HepG2 (cell line): ENCODE results near the gene UNC13D. TPM values are rescaled to one million over a fixed set of nuclear protein-coding genes. Genes with fewer than 3 reads are reported as not detected.

Experiments used
- DMAP1 ChIP-seq: IDR thresholded peaks from 2 replicates; pipeline ENCODE4 v1.6.1; 2016
- ERF ChIP-seq: IDR thresholded peaks from 2 replicates; pipeline ENCODE4 v1.6.1; 2018; ENCODE audit warnings: missing biosample characterization, missing genetic modification reagents
- GFI1 ChIP-seq: sonication (generic); formaldehyde crosslinking; IDR thresholded peaks from 2 replicates; pipeline ENCODE4 v1.5.0; 2020; ENCODE audit warnings: missing genetic modification reagents, mild to moderate bottlenecking, borderline replicate concordance
- HMG20B ChIP-seq: conservative IDR thresholded peaks from 2 replicates; pipeline ENCODE4 v1.6.1; 2016; ENCODE audit warnings: missing genetic modification reagents, missing compliant biosample characterization
- HNRNPL ChIP-seq: fragments of 200-400 bp; formaldehyde crosslinking; IDR thresholded peaks from 2 replicates; pipeline ENCODE4 v1.6.1; 2017; ENCODE audit warnings: mild to moderate bottlenecking, low read depth, low read length
- KLF16 ChIP-seq, 2 experiments: sonication (generic) in 1 of 2; formaldehyde crosslinking in 1 of 2; IDR thresholded peaks; 2 replicates each; pipeline versions ENCODE4 v1.6.1 to v1.8.0; 2016 to 2023; ENCODE audit warnings: missing genetic modification reagents in 2 of 2, missing compliant biosample characterization in 1 of 2
- MAFF ChIP-seq: IDR thresholded peaks from 2 replicates; pipeline ENCODE4 v1.6.1; 2011; ENCODE audit warnings: low read depth, low read length, improper control_type of control experiment
- MLLT10 ChIP-seq: sonication (generic); formaldehyde crosslinking; IDR thresholded peaks from 2 replicates; pipeline ENCODE4 v1.4.0; 2020; ENCODE audit warnings: missing genetic modification reagents
- MXI1 ChIP-seq: IDR thresholded peaks from 3 replicates; pipeline ENCODE4 v1.6.1; 2012; ENCODE audit warnings: low read depth, low read length, inconsistent platforms, borderline replicate concordance
- RBFOX2 ChIP-seq: fragments of 200-400 bp; formaldehyde crosslinking; IDR thresholded peaks from 2 replicates; pipeline ENCODE4 v1.6.1; 2017; ENCODE audit warnings: low read depth, mild to moderate bottlenecking, low read length
- RORA ChIP-seq: sonication (generic); formaldehyde crosslinking; IDR thresholded peaks from 2 replicates; pipeline ENCODE4 v1.5.0; 2020; ENCODE audit warnings: mild to moderate bottlenecking, missing genetic modification reagents, moderate library complexity
- SP1 ChIP-seq, 2 experiments: fragments of 450-650 bp in 1 of 2; sonication (generic) in 1 of 2; formaldehyde crosslinking in 1 of 2; IDR thresholded peaks; 2 replicates each; pipeline versions ENCODE4 v1.4.0 to v1.6.1; 2016 to 2020; ENCODE audit warnings: missing genetic modification reagents in 1 of 2
- STAG1 ChIP-seq: sonication (generic); formaldehyde crosslinking; IDR thresholded peaks from 2 replicates; pipeline ENCODE4 v1.4.0; 2020; ENCODE audit warnings: missing genetic modification reagents
- SUZ12 ChIP-seq: fragments of 150-350 bp; IDR thresholded peaks from 2 replicates; pipeline ENCODE4 v1.6.1; 2014; ENCODE audit warnings: low read depth, low read length
- XBP1 ChIP-seq: sonication (generic); formaldehyde crosslinking; IDR thresholded peaks from 2 replicates; pipeline ENCODE4 v1.5.0; 2020; ENCODE audit warnings: missing genetic modification reagents
- ZBTB7B ChIP-seq: sonication (generic); formaldehyde crosslinking; IDR thresholded peaks from 2 replicates; pipeline ENCODE4 v1.4.0; 2020; ENCODE audit warnings: missing genetic modification reagents
- ZNF136 ChIP-seq: sonication (generic); formaldehyde crosslinking; IDR thresholded peaks from 2 replicates; pipeline ENCODE4 v1.8.1; 2022; ENCODE audit warnings: low read depth, mild to moderate bottlenecking, moderate library complexity, missing genetic modification reagents
- ZNF317 ChIP-seq: sonication (generic); formaldehyde crosslinking; IDR thresholded peaks from 2 replicates; pipeline ENCODE4 v1.5.0; 2020; ENCODE audit warnings: mild to moderate bottlenecking, missing genetic modification reagents
- ZNF713 ChIP-seq: sonication (generic); formaldehyde crosslinking; IDR thresholded peaks from 2 replicates; pipeline ENCODE4 v1.4.0; 2020; ENCODE audit warnings: mild to moderate bottlenecking, missing genetic modification reagents
- ZNF788 ChIP-seq: sonication (generic); formaldehyde crosslinking; IDR thresholded peaks from 2 replicates; pipeline ENCODE4 v1.5.0; 2020; ENCODE audit warnings: mild to moderate bottlenecking, missing genetic modification reagents, borderline replicate concordance
- polyA plus RNA-seq, 8 experiments: library from polyadenylated mRNA; depleted of rRNA in 3 of 8; stranded (reverse) in 7 of 8; unstranded in 1 of 8; fragments of >200 nt; fragmentation: Illumina TruSeq in 4 of 8; extraction: Trizol in 4 of 8; gene quantifications; 2 replicates each; pipeline versions ENCODE4 v1.2.1 to v1.2.3, GENCODE V29; 2011 to 2016; ENCODE audit warnings: low read depth in 4 of 8, missing spikeins in 1 of 8, mixed read lengths in 1 of 8; ENCODE audit not compliant: insufficient read depth in 1 of 8
- total RNA-seq, 5 experiments: library from RNA; depleted of rRNA; stranded (reverse); fragments of >200 nt; fragmentation: Illumina TruSeq; extraction: Trizol; gene quantifications; 2 replicates each; pipeline ENCODE4 v1.2.3, GENCODE V29; 2016; ENCODE audit warnings: low read depth in 1 of 5
- TF ChIP-seq, protein P1 (sequence below): sonication (generic); formaldehyde crosslinking; IDR thresholded peaks from 2 replicates; pipeline ENCODE4 v1.4.0; 2020; ENCODE audit warnings: missing genetic modification reagents
- TF ChIP-seq, protein P2 (sequence below): sonication (generic); formaldehyde crosslinking; IDR thresholded peaks from 2 replicates; pipeline ENCODE4 v1.4.0; 2020; ENCODE audit warnings: mild to moderate bottlenecking, missing genetic modification reagents, borderline replicate concordance
- TF ChIP-seq, protein P3 (sequence below): sonication (generic); formaldehyde crosslinking; IDR thresholded peaks from 2 replicates; pipeline ENCODE4 v1.4.0; 2020; ENCODE audit warnings: missing genetic modification reagents
- TF ChIP-seq, protein P4 (sequence below): IDR thresholded peaks from 2 replicates; pipeline ENCODE4 v1.6.1; 2016; ENCODE audit warnings: control low read depth

Gene UNC13D
- total and polyA plus RNA-seq, 2 of the 13 experiments (the other 11 are each of a cell fraction or from before 2014, with no cell fraction given): 29.7 to 42.7 TPM

DNA sequence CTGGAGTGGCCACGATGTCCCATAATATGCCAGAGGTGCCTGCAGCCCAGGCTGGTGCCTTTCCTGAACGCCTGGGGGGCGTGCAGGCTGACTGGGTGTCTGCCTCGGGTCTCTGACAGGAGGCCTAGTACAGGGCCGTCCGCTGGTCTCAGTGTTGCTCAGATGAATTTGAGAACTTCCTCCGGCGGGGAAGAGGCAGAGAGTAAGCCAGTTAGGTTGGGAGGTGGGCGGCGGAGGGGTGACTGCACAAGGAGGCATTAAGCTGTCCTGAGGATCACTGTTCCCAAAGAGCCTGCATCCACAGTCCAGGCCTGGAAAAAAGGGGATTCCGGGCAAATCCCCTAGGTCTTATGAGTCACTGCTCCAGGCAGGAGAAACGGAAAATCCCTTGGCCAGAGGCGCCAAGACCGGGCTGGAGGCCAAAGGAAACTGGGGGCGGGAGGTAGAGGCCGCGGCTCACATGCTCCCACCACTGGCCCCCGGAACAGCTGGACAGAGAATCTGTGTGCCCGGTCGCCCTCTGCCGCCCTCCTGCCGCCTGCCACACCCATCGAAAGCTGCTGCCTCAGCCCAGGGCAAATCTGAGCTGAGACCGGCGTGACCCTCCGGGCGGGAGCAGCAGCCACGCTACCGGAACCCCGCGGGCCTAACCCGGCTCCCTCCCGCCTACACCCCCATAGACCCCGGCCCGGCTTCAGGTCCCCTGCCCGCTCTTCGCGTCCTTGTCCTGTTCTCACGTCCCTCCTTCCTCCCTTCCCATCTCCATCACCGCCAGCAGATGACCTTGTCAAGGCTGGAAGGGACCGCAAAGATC is 32.9 kb upstream of the UNC13D start (continued):
- TF ChIP-seq, protein P1, sequence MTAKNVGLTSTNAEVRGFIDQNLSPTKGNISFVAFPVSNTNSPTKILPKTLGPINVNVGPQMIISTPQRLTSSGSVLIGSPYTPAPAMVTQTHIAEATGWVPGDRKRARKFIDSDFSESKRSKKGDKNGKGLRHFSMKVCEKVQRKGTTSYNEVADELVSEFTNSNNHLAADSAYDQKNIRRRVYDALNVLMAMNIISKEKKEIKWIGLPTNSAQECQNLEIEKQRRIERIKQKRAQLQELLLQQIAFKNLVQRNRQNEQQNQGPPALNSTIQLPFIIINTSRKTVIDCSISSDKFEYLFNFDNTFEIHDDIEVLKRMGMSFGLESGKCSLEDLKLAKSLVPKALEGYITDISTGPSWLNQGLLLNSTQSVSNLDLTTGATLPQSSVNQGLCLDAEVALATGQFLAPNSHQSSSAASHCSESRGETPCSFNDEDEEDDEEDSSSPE (CRISPR knock-in tag): no peak
- TF ChIP-seq RBFOX2 (peak; percentile 85), ZBTB7B (CRISPR knock-in tag) (peak; percentile 56; the same call in 1 of the 2 replicates), MXI1 (peak; percentile 45; the same call in 1 of the 3 replicates), ERF (peak; percentile 39), HNRNPL (peak; percentile 99), ZNF713 (no peak), MAFF (no peak), SP1 (IDR thresholded peaks at IDR 0.05) (no peak), SP1 (CRISPR knock-in tag; IDR thresholded peaks at IDR 0.05) (no peak), HMG20B (CRISPR knock-in tag) (no peak), MLLT10 (CRISPR knock-in tag) (0 out of 2 replicates have a peak, but pooled peaks have one; percentile 52), XBP1 (no peak), KLF16 (CRISPR knock-in tag; IDR thresholded peaks at IDR 0.05) (peak in 1 of 2 experiments; percentile 63; a peak in 2 of 4 replicates), ZNF317 (CRISPR knock-in tag) (0 out of 2 replicates have a peak, but pooled peaks have one; percentile 62), GFI1 (peak; percentile 33; the same call in 1 of the 2 replicates), STAG1 (peak; percentile 42), RORA (CRISPR knock-in tag) (no peak), ZNF788 (CRISPR knock-in tag) (no peak; the same call in 1 of the 2 replicates), ZNF136 (CRISPR knock-in tag) (no peak), SUZ12 (no peak), DMAP1 (CRISPR knock-in tag) (peak; percentile 61)
- TF ChIP-seq, protein P2, sequence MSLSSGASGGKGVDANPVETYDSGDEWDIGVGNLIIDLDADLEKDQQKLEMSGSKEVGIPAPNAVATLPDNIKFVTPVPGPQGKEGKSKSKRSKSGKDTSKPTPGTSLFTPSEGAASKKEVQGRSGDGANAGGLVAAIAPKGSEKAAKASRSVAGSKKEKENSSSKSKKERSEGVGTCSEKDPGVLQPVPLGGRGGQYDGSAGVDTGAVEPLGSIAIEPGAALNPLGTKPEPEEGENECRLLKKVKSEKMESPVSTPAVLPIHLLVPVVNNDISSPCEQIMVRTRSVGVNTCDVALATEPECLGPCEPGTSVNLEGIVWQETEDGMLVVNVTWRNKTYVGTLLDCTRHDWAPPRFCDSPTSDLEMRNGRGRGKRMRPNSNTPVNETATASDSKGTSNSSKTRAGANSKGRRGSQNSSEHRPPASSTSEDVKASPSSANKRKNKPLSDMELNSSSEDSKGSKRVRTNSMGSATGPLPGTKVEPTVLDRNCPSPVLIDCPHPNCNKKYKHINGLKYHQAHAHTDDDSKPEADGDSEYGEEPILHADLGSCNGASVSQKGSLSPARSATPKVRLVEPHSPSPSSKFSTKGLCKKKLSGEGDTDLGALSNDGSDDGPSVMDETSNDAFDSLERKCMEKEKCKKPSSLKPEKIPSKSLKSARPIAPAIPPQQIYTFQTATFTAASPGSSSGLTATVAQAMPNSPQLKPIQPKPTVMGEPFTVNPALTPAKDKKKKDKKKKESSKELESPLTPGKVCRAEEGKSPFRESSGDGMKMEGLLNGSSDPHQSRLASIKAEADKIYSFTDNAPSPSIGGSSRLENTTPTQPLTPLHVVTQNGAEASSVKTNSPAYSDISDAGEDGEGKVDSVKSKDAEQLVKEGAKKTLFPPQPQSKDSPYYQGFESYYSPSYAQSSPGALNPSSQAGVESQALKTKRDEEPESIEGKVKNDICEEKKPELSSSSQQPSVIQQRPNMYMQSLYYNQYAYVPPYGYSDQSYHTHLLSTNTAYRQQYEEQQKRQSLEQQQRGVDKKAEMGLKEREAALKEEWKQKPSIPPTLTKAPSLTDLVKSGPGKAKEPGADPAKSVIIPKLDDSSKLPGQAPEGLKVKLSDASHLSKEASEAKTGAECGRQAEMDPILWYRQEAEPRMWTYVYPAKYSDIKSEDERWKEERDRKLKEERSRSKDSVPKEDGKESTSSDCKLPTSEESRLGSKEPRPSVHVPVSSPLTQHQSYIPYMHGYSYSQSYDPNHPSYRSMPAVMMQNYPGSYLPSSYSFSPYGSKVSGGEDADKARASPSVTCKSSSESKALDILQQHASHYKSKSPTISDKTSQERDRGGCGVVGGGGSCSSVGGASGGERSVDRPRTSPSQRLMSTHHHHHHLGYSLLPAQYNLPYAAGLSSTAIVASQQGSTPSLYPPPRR: no peak
- TF ChIP-seq, protein P3, sequence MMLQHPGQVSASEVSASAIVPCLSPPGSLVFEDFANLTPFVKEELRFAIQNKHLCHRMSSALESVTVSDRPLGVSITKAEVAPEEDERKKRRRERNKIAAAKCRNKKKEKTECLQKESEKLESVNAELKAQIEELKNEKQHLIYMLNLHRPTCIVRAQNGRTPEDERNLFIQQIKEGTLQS (CRISPR knock-in tag): no peak; the same call in 1 of the 2 replicates
- TF ChIP-seq, protein P4, sequence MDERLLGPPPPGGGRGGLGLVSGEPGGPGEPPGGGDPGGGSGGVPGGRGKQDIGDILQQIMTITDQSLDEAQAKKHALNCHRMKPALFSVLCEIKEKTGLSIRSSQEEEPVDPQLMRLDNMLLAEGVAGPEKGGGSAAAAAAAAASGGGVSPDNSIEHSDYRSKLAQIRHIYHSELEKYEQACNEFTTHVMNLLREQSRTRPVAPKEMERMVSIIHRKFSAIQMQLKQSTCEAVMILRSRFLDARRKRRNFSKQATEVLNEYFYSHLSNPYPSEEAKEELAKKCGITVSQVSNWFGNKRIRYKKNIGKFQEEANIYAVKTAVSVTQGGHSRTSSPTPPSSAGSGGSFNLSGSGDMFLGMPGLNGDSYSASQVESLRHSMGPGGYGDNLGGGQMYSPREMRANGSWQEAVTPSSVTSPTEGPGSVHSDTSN (CRISPR knock-in tag): no peak
